CD4-positive, alpha-beta T cell treated with Interleukin-17A for 4 hours (primary cell): Measurements from ENCODE around the gene AMFR.
"Not testable (repeated sequence)": the region's sequence is repeated elsewhere in the genome, so short reads cannot be mapped to it uniquely, and the experiment has no call there.

Experiments
- DNase-seq: peaks from one replicate; pipeline ENCODE4 v3.0.0-alpha.2; 2020; ENCODE audit warnings: mixed read lengths

AMFR gene

DNA sequence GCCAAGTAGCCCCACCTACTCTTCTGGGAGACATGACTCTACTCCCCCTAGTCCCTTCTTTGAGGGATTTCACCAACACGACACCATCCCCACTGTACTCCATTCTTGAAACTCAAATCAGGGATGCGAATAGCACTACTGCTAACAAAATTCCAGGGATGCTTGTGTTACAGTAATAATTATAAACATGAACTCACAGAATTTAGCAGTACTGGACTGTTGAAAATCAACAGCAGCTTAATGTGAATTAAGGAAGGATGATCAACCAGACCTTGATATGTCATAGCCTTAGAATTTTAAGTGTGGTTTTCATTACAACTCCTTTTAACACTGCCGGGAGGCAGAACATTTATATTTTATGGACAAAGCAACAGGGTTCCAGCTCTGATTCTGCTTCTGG is 37.9 kb downstream of the AMFR start:
- no peak for DNase-seq

DNA sequence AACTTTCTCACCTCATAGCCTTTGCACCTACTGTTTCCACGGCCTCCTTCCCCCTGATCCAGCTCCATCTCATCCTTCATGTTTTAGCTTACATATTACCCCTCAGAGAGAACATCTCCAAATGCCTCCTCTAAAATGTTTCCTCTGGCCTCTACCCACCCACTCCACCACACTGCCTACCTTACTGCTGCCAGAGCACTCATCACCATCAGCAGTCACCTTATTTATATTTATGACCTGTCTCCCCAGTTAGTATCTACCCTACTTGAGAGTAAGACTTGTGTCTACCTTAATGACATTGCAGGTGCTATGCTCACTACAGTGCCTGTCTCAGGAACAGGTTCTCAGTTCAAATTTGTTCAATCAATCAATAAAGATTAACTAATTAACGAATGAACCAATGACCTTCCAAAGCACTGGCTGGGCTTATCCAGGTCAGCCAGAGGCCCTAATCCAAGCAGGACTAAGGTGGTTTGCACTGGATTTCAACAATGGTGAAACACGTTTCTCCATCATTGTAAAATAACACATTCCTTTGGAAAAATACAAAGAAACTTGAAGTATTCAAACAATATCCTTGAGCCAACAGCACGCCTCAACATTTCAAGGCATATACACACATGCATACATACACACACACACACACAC is 41.1 kb downstream of the AMFR start:
- DNase-seq = no peak

DNA sequence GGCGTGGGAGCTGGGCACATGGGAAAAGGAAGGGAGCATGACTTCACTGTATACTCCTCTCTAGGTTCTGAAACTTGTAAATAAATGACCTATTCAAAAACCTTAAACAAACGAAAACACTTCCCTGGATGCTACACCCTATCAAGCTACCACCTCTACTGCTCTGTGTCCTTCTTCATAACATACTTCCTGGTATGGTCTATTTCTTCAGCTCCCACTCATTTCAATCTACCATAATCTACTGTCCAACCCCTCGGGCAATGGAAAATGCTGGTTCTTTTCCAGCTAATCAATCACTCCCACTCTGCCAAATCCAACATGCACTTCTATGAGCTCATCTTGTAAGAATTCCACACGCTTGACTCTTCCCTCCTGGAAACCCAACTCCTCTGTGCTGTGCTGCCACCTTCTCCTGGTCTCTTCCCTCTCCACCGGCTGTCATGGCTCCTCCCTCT is 42.4 kb downstream of the AMFR start:
- DNase-seq = no peak

DNA sequence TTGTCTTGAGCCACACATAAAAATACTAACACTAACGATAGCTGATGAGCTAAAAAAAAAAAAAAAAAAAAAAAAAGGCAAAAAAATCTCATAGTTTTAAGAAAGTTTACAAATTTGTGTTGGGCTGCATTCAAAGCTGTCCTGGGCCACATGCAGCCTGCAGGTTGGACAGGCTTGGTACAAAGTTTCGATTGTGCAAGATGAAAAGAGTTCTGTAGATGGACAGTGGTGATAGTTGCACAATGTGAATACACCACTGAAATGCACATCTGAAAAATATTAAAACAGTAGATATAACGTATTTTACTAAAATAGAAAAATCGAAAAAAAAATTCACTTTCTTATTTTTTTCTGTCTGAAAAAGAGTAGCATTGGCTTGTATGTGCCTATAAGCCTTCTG is 42.9 kb downstream of the AMFR start:
- DNase-seq = no peak

DNA sequence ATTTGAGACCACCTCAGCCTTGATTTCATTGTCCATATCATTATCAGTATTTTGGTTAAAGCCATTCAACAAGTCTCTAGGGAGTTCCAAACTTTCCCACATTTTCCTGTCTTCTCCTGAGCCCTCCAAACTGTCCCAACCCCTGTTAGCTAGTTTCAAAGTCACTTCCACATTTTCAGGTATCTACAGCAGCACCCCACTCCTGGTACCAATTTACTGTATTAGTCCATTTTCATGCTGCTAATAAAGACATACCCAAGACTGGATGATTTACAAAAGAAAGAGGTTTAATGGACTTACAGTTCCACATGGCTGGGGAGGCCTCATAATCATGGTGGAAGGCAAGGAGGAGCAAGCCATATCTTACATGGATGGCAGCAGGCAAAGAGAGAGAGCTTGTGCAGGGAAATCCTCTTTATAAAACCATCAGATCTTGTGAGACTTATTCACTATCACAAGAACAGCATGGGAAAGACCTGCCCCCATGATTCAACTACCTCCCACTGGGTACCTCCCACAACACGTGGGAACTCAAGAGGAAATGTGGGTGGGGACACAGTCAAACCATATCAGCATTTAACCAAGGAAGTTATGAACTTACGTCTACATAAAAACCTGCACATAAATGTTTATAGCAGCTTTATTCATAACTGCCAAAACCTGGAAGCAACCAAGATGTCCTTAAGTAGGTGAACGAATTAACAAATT is 44.4 kb downstream of the AMFR start:
- not testable (repeated sequence) for DNase-seq

DNA sequence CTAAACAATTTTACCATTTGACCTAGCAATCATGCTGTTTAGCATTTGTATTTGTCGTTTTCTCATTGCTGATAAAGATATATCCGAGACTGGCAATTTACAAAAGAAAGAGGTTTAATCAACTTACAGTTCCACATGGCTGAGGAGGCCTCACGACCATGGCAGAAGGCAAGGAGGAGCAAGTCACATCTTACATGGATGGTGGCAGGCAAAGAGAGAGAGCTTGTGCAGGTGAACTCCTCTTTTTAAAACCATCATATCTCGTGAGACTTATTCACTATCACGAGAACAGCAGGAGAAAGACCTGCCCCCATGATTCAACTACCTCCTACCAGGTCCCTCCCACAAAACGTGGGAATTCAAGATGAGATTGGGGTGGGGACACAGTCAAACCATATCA is 46.3 kb downstream of the AMFR start:
- DNase-seq = not testable (repeated sequence)

DNA sequence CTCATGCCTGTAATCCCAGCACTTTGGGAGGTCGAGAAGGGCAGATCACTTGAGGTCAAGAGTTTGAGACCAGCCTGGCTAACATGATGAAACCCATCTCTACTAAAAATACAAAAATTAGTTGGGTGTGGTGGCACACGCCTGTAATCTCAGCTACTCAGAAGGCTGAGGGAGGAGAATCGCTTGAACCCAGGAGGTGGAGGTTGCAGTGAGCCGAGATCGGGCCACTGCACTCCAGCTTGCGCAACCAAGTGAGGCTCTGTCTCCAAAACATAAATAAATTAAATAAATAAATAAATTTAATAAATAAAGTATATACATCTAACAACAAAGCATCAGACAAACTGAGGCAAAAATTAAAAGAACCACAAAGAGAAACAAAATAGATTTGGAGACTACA is 49.6 kb downstream of the AMFR start:
- DNase-seq = not testable (repeated sequence)

DNA sequence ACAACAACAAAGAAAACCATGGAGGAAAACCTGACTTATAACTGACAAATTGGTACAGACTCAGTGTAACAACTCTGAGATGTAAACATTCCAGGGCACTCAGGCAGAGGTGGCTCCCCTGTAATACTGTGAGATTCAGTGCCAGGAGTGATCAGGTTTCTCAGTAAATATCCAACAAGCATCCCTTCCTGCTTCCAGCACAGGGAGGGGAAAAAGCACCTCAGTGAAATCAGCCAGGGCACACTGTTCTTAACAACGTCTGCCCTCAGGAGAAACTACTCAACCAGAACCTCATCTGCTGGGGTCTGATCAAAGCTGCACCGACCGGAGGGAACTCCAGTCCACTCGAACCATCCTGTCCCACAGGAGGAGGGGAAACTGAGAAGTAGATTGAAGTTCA is 52.3 kb downstream of the AMFR start:
- no peak for DNase-seq

DNA sequence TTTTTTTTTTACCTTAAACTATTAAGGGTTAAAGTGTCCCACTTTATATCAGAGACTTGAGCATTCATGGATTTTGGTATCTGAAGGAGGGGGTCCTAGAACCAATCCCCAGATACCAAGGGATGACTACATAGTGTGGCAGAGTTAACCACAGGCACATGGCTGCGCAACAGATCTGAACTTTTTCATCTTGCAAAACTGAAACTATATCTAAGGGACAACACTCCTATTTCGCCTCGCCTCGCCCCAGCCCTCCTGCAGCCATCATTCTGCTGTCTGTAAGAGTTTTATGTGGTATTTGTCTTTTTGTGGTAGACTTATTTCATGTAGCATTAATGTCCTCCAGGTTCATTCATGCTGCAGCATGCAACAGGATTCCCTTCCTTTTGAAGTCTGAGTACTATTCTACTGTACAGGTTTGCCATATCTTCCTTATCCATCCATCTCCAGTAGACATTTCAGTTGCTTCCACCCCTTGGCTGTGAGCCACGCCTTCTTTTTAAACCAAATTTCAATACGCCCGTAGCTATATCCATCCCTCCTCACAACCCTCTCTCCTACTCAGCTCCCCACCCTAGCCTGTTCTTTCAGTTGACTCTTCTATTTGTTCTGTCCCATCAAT is 53.2 kb downstream of the AMFR start:
- DNase-seq = no peak

DNA sequence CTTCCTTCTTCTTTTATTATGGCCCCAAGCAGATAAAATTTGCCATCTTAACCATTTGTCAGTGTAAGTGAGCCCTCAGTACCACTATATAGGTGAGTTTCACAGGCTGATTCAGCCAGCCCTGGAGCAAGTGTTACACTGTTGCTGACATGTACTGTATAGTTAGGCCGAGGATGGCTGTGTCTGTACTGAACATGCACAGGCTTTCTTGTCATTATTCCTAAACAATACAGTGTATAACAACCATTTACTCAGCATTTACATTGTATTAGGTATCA is 53.7 kb downstream of the AMFR start:
- no peak for DNase-seq

DNA sequence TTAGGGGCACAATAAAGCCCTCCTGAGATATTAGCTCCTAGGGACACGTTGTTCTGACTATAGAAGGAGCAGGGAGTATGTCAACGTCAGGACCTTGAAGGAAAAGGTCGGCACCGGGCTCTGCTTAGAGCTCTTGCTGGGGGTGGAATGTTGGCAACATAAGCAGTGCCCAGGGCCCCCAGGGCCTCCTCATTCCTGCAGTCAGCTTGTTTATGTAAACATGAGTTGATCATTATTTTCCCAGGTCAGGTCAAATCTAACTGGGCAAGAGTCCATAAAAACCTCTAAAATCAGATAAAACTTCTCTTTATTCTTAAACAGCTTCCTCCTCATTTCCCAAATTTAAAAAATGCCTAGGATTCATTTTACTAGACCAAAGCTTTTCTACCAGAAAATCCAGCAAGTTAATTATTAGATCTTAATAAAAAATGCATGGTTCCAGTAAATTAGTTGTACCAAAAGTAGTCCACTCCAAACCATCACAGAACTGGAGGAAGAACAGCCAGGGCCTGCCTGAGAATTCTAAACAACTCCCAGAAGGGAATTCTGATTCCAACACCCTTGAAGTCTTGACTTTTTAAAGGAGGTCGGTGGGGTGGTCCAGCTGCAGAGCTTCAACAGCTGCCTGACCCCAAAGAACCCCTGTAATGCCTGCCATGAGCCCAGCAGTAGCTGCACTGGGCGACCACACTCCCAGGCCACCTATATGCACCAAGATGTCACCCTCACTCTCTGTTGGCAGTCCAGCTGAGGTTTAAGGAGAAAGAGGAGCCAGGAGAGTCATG is 54.3 kb downstream of the AMFR start:
- DNase-seq = no peak

DNA sequence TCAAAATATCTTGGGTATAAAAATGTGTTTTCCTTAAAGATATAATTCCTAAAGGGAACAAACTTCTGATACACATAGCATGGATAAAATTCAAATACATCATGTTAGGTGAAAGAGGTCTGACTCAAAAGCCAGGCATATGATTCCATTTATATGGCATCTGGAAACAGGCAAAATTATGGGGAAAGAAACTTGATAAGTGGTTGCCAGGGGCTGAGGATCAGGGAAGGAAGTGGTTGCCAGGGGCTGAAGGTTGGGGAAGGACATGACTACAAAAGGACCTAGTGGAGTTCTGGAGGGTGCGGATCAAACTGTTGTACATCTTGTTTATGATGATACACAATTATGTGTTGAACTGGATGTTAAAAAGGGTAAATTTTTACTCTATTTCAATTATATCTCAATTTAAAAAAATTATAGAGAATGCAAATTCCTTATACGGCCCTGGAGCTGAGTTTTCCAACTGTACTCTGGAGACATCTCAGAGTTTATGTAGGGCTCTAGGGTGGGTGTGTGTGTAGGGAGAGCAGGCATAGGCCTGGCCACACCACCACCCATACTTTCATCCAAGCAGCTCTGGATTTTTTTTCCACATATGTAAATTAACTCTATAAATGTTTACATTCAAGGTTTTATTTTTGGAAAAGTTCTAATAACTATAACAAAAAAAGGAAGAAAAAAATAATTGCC is 55.0 kb downstream of the AMFR start:
- no peak for DNase-seq

DNA sequence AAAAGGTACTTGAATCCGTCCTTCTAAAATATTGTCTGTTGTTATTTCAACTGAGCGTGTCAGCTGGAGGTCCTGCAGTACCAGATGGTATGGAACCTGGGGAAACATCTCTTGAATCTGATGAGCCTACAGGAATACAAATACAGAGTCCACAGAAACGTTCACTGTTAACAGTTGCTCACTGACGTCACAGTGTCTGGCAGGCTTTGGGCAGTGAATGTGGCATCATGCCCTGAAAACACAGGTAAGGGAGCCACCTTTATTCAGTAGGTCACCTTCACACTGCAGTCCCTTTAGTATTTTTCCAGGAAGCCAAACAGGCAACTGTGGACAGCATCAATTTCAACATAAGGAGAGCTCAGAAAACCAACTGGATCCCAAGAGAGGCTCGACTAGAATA is 56.1 kb downstream of the AMFR start:
- no peak for DNase-seq

DNA sequence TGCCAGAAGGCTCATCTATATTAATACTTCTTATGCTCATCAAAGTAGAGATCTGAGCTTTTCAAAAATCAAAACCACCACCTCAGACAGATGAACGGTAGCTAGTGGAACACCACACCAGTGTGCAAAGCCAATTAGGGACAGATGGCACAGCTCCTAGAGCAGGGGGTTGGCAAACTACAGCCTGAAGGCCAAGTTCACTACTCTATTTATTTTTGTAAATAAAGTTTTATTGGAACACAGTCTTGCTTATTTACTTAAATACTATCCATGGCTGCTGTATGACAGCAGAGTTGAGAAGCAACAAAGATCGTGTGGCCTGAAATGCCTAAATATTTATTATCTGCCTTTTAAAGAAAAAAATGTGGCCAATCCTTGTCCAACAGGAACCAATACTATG is 56.8 kb downstream of the AMFR start:
- DNase-seq = no peak

DNA sequence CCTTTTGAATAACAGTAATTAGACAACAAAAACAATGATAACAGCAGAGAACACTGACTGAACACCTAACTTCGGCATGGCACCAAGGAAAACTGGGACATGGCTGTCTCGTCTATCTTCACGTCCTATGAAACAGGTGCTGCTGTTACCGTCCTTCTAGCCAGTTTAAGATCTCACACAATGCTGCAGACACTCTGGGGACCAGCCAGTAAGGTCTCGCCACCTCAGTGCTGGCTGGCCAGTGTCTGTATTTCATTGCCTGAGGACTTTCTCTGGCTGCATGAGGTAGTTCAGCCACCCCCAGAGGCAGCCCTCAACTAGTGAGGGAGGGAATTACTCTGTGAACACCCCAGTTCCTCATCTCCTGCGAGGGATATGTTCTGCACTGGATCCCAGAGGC is 57.6 kb downstream of the AMFR start:
- DNase-seq = no peak

DNA sequence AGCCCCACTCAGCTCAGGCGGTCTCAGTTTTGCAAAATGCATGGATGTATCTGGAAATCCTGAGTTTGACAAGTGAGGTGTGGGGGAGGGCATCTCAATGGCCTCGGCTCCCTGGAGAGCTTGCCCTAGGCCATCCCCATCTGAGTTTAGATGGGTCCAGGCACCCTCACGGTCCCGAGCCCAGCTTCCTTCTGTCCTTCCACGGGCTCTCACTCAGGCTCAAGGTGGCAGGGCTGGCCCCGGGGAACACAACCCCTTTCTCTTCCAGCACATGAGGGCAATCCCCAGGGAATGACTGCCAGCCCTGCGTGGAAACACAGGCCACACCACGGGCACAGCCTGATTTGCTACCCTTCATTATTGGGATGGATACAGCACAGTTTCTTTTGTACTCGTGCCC is 58.4 kb downstream of the AMFR start:
- DNase-seq = no peak

DNA sequence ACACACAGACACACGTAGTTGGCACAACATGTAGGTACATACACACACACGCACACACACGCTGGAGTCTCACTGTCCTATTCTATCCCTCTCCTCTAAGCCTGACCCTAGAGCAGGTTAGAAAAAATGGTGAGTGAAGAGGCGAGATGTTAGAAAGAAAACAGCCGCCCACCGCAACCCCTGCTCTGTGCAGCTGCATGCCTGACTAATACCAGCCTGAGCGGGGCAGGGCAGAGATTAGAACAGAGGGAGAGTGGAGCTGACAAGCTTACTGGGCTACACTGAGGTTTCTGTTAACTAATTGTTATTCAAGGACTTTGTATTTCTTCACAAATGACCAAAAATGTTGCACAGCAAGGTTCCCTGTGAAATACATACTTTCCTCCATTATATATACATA is 59.8 kb downstream of the AMFR start:
- no peak for DNase-seq

DNA sequence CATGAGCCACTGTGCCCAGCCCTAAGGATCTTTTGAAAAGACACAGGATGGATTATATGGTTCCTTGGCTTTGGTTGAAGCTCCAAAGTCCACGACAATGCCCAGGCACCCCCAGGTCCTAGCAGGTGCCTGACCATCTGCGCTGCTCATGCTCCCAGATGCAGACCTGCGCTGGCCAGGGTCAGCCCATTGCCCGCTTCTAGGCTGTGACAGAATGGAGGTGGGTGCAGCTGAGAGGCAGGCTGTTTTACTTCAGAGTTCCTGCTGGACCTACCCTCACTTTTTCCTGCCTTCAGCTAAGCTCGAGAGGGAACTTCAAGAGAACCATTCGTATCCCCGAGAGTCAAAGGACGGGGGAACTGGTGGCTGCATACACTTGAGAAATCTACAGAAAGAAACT is 60.5 kb downstream of the AMFR start:
- no peak for DNase-seq

DNA sequence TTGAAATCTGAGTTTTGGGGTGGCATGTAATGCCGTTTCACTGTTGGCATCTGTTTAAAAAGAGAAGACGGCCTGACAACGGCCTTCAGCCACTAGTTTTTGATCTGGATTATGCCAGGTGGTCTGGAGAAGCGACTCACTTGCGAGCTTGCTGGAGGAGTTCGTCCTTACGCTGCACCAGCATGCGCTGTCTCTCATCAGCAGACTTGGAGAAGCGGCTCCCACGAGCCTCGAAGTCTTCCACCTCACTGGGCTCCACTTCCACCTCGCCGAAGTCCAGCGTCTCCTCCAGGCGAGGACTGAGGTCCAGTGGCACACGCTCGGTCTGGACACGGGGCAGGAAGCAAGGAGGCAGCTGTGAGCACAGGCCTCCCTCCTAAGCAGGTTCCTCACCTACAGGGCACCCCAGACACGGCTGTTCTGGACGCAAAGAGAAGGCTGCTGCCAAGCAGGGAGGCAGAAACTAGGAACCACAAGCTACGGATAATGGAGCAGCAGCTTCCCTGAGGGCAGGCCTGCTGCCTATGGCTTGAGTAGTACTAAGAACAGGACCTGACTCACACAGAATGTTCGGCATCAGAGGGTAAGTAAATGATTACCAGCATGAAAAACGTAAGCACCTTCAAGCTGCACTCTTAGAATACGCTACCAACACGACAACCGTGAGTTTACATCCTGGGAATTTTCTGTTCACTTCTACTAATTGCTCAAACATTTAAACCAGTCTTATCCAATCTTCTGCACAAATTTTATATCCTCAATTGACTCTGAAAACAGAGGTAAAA is 61.4 kb downstream of the AMFR start:
- DNase-seq = no peak

DNA sequence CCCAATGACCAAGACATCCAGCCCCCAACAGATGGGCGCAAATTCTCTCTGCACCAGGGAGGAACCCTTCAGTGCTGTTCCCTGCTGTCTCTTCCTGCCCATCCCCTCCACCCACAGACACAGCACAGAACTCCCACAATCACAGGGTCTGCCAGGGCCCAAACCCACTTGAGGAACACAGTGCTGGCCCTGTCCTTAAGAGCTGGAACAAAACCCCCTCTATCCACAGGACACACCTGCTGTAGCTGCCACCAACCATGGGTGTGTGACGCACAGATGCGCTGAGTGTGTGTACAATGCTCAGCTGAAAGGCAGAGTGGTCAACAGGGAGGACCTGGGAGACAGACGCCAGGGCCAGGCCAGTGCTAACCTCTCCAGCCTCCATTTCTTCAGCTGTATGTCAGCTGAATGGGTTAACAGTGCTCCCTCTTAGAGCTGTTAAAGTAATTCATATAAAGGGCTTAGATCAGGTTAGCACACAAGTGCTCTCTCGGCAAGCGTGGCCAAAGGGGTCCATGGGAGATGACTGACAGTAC is 62.1 kb downstream of the AMFR start:
- DNase-seq = no peak

DNA sequence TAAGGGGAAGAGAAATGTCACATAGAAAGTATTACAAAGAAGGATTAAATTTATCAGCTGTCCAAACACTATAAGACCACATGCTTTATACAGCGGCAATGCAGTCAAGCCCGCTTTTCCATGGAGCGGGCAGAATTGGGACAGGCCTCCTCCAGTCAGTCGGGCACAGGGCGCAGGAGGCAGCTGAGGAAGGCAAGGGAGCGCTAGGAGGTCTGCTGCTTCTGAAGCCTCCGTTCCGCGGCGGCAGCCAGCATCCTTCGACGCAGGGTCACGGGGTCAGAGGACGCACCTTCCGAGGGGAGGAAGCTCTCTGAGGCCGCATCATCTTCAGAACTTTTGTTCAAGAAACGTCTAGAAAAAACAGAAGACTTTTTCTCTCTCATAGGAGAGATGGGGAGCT is 62.6 kb downstream of the AMFR start:
- DNase-seq = no peak

DNA sequence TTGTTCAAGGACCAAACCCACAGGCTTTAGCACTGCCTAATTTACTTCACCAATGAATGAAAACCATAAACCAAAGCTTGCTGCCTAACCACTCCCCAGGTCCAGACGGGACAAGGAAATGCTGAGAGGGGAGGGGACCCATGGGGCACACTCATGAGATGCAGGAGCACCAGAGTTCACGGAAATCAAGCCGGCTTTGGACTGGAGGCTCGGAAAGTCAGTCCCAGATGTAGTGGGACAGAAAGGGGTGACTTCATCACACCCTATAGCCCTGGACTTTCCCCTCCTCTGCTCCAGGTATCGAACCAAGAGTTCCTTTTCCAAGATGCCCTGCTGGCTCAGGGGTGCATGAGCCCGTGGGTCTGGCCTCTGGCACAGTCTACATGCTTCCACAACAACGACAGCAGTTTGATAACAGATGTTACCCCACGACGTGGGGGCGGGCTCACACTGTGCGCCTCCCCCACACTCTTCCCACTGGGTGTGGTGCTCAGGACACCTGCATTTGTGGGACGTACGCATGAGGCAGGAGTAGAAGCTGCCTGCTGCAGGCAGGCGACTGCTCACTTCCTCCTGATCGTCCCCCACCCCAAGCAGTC is 63.2 kb downstream of the AMFR start:
- DNase-seq = no peak
